Ovary (tissue), 3 donors: Measurements from ENCODE around the gene APOE.

Experiments
- EP300 ChIP-seq: sonication (generic); formaldehyde crosslinking; IDR thresholded peaks from one replicate; pipeline ENCODE4 v1.6.1; 2017; ENCODE audit warnings: antibody characterized with exemption
- POLR2A ChIP-seq: fragments of 450-650 bp; IDR thresholded peaks from one replicate; pipeline ENCODE4 v1.6.1; 2017; ENCODE audit warnings: antibody characterized with exemption, mild to moderate bottlenecking, moderate library complexity
- TF ChIP-seq, protein P1 (sequence below), 3 donors: fragments of 450-650 bp in 2 of 3; fragments of 200-600 bp in 1 of 3; IDR thresholded peaks; one replicate each; pipeline versions ENCODE4 v1.5.1 to v1.8.0; 2016 to 2022; ENCODE audit warnings: antibody characterized with exemption in 3 of 3, mild to moderate bottlenecking in 1 of 3
- donor health status: DM: no; HTN: no; CAD: no.

DNA sequence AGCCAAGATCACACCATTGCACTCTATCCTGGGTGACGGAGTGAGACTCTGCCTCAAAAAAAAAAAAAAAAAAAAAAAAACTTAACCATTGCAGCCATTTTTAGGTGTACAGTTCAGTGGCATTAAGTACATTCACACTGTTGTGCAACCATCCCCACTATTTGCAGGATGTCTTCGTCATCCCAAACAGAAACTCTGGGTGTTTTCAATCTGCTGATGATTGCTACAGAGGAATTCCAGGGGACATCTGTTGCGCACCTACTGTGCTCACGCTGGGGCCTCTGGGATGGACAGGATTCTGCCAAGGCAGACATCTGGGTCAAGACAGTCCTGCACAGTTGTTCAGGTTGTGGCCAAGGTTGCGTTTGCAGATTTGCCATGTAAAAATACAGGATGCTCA lies 34.1 kb downstream of the APOE start:
- TF ChIP-seq, protein P1, sequence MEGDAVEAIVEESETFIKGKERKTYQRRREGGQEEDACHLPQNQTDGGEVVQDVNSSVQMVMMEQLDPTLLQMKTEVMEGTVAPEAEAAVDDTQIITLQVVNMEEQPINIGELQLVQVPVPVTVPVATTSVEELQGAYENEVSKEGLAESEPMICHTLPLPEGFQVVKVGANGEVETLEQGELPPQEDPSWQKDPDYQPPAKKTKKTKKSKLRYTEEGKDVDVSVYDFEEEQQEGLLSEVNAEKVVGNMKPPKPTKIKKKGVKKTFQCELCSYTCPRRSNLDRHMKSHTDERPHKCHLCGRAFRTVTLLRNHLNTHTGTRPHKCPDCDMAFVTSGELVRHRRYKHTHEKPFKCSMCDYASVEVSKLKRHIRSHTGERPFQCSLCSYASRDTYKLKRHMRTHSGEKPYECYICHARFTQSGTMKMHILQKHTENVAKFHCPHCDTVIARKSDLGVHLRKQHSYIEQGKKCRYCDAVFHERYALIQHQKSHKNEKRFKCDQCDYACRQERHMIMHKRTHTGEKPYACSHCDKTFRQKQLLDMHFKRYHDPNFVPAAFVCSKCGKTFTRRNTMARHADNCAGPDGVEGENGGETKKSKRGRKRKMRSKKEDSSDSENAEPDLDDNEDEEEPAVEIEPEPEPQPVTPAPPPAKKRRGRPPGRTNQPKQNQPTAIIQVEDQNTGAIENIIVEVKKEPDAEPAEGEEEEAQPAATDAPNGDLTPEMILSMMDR (IDR thresholded peaks at IDR 0.05): no peak
- TF ChIP-seq EP300: no peak
- no peak for TF ChIP-seq POLR2A
